Measurements from ENCODE around the gene CBY2.

Gene CBY2

GRCh38 chr13:45702869-45703391, 810 bp downstream of the CBY2 start:
- DNase-seq, result no peak

GRCh38 chr13:45704211-45704739, 2.2 kb downstream of the CBY2 start:
- no peak for DNase-seq

GRCh38 chr13:45704854-45705695, 3.0 kb downstream of the CBY2 start:
- DNase-seq, result no peak

GRCh38 chr13:45705918-45706317, 3.8 kb downstream of the CBY2 start:
- no peak for DNase-seq

- DNase-seq, result no peak
These were observed 5.5 kb downstream of the CBY2 start for GRCh38 chr13:45707516-45708100.

- no peak for DNase-seq
These were observed 9.8 kb downstream of the CBY2 start for GRCh38 chr13:45711951-45712350.

GRCh38 chr13:45713106-45713690, 11.1 kb downstream of the CBY2 start:
- no peak for DNase-seq

- no peak for DNase-seq
These were observed 11.6 kb downstream of the CBY2 start for GRCh38 chr13:45713721-45714120.

- no peak for DNase-seq
These were observed 12.1 kb downstream of the CBY2 start for GRCh38 chr13:45714170-45714569.

- no peak for DNase-seq
These were observed 13.2 kb downstream of the CBY2 start for GRCh38 chr13:45715351-45715750.

GRCh38 chr13:45717349-45717748, 15.2 kb downstream of the CBY2 start:
- DNase-seq, result no peak

GRCh38 chr13:45718063-45718462, 15.9 kb downstream of the CBY2 start:
- DNase-seq, result no peak

GRCh38 chr13:45718992-45719391, 16.9 kb downstream of the CBY2 start:
- no peak for DNase-seq

- no peak for DNase-seq
These were observed 19.1 kb downstream of the CBY2 start for GRCh38 chr13:45721203-45721731.

GRCh38 chr13:45723798-45724197, 21.7 kb downstream of the CBY2 start:
- no peak for DNase-seq

- DNase-seq, result no peak
These were observed 26.6 kb downstream of the CBY2 start for GRCh38 chr13:45728759-45729158.

GRCh38 chr13:45731455-45731854, 29.3 kb downstream of the CBY2 start:
- DNase-seq, result no peak

- no peak for DNase-seq
These were observed 30.8 kb downstream of the CBY2 start for GRCh38 chr13:45732916-45733315.

GRCh38 chr13:45733361-45733760, 31.2 kb downstream of the CBY2 start:
- no peak for DNase-seq

- DNase-seq, result no peak
These were observed 35.5 kb downstream of the CBY2 start for GRCh38 chr13:45737571-45738017.

- DNase-seq, result no peak
These were observed 40.9 kb downstream of the CBY2 start for GRCh38 chr13:45742985-45743384.

GRCh38 chr13:45744979-45745378, 42.9 kb downstream of the CBY2 start:
- DNase-seq, result no peak

GRCh38 chr13:45747071-45747470, 45.0 kb downstream of the CBY2 start:
- no peak for DNase-seq

Data from NCI-H510A (cell line).